H9 (cell line): ENCODE data around the gene PNPO. TPM values are rescaled to one million over a fixed set of nuclear protein-coding genes. Genes with fewer than 3 reads are reported as not detected.

Experiments
- DNase-seq: peaks from one replicate; pipeline ENCODE4 v3.0.0-alpha.2; 2017
- H2AFZ ChIP-seq: one replicate; pipeline ENCODE4 v1.6.1; 2013; ENCODE audit warnings: mild to moderate bottlenecking, low read length, control low read depth, moderate library complexity
- H2AK5ac ChIP-seq: 2 replicates; pipeline ENCODE4 v1.6.1; 2013; ENCODE audit warnings: low read length, control low read depth, mixed read lengths; ENCODE audit not compliant: insufficient read length
- H2BK120ac ChIP-seq: one replicate; pipeline ENCODE4 v1.6.1; 2013; ENCODE audit warnings: low read depth, mild to moderate bottlenecking, low read length, control low read depth, inconsistent platforms; ENCODE audit not compliant: poor library complexity, severe bottlenecking
- H2BK12ac ChIP-seq: 2 replicates; pipeline ENCODE4 v1.6.1; 2013; ENCODE audit warnings: low read length, control low read depth, mixed read lengths, low read depth; ENCODE audit not compliant: insufficient read length
- H2BK15ac ChIP-seq: 2 replicates; pipeline ENCODE4 v1.6.1; 2013; ENCODE audit warnings: low read depth, low read length, control low read depth
- H2BK20ac ChIP-seq: one replicate; pipeline ENCODE4 v1.6.1; 2013; ENCODE audit warnings: low read depth, mild to moderate bottlenecking, low read length, control low read depth, inconsistent platforms; ENCODE audit not compliant: poor library complexity, severe bottlenecking
- H2BK5ac ChIP-seq: 2 replicates; pipeline ENCODE4 v1.6.1; 2013; ENCODE audit warnings: low read length, control low read depth, mixed read lengths; ENCODE audit not compliant: insufficient read length
- H3K14ac ChIP-seq: 2 replicates; pipeline ENCODE4 v1.6.1; 2013; ENCODE audit warnings: low read length, control low read depth; ENCODE audit not compliant: insufficient read depth
- H3K18ac ChIP-seq: 2 replicates; pipeline ENCODE4 v1.6.1; 2013; ENCODE audit warnings: low read depth, mild to moderate bottlenecking, mixed read lengths, low read length, control low read depth; ENCODE audit not compliant: insufficient read length
- H3K23ac ChIP-seq: 2 replicates; pipeline ENCODE4 v1.6.1; 2013; ENCODE audit warnings: low read length, control low read depth, mixed read lengths, low read depth; ENCODE audit not compliant: insufficient read length
- H3K23me2 ChIP-seq: 2 replicates; pipeline ENCODE4 v1.6.1; 2013; ENCODE audit warnings: low read depth, mild to moderate bottlenecking, mixed read lengths, low read length, control low read depth; ENCODE audit not compliant: insufficient read length, poor library complexity, severe bottlenecking
- H3K27ac ChIP-seq: 2 replicates; pipeline ENCODE4 v1.5.1; 2013; ENCODE audit warnings: low read length, control low read depth, mixed read lengths, low read depth; ENCODE audit not compliant: insufficient read length
- H3K27me3 ChIP-seq: 2 replicates; pipeline ENCODE4 v1.6.1; 2013; ENCODE audit warnings: low read length, control low read depth, inconsistent platforms; ENCODE audit not compliant: insufficient read depth
- H3K4ac ChIP-seq: 2 replicates; pipeline ENCODE4 v1.6.1; 2013; ENCODE audit warnings: low read depth, mild to moderate bottlenecking, control low read depth, inconsistent platforms, low read length, moderate library complexity
- H3K4me1 ChIP-seq: 2 replicates; pipeline ENCODE4 v1.6.1; 2013; ENCODE audit warnings: low read length, control low read depth, inconsistent platforms; ENCODE audit not compliant: insufficient read depth
- H3K4me2 ChIP-seq: 2 replicates; pipeline ENCODE4 v1.6.1; 2013; ENCODE audit warnings: low read length, control low read depth, mixed read lengths; ENCODE audit not compliant: insufficient read length, insufficient read depth
- H3K56ac ChIP-seq: 2 replicates; pipeline ENCODE4 v1.6.1; 2013; ENCODE audit warnings: low read depth, mild to moderate bottlenecking, mixed read lengths, low read length, control low read depth; ENCODE audit not compliant: insufficient read length
- H3K79me1 ChIP-seq: 2 replicates; pipeline ENCODE4 v1.6.1; 2013; ENCODE audit warnings: low read depth, mild to moderate bottlenecking, moderate library complexity, low read length, control low read depth, inconsistent platforms; ENCODE audit not compliant: insufficient read depth, poor library complexity, severe bottlenecking
- H3K79me2 ChIP-seq: 2 replicates; pipeline ENCODE4 v1.6.1; 2013; ENCODE audit warnings: low read length, control low read depth, inconsistent platforms; ENCODE audit not compliant: insufficient read depth
- H3K9ac ChIP-seq: 2 replicates; pipeline ENCODE4 v1.6.1; 2013; ENCODE audit warnings: low read length, control low read depth, mixed read lengths; ENCODE audit not compliant: insufficient read length; ENCODE audit errors: extremely low read depth
- H3K9me3 ChIP-seq: one replicate; pipeline ENCODE4 v1.6.1; 2013; ENCODE audit warnings: low read depth, low read length, inconsistent platforms; ENCODE audit not compliant: control insufficient read depth
- H3T11ph ChIP-seq: one replicate; pipeline ENCODE4 v1.6.1; 2013; ENCODE audit warnings: mild to moderate bottlenecking, low read length, control low read depth, inconsistent platforms
- H4K20me1 ChIP-seq: one replicate; pipeline ENCODE4 v1.6.1; 2013; ENCODE audit not compliant: control insufficient read depth, insufficient read length, insufficient read depth
- H4K5ac ChIP-seq: 2 replicates; pipeline ENCODE4 v1.6.1; 2013; ENCODE audit warnings: low read depth, mild to moderate bottlenecking, mixed read lengths, low read length, control low read depth; ENCODE audit not compliant: insufficient read length
- H4K8ac ChIP-seq: replicated peaks from 2 replicates; pipeline ENCODE4 v1.6.1; 2013; ENCODE audit warnings: low read length, control low read depth, mixed read lengths, low read depth; ENCODE audit not compliant: insufficient read length
- H4K91ac ChIP-seq: 2 replicates; pipeline ENCODE4 v1.6.1; 2013; ENCODE audit warnings: low read depth, mild to moderate bottlenecking, moderate library complexity, mixed read lengths, low read length, control low read depth; ENCODE audit not compliant: insufficient read length
- H3K27ac Mint-ChIP-seq, 3 experiments: 2 replicates in 2 of 3; 3 replicates in 1 of 3; pipeline ENCODE4 v1.8.0; 2020 to 2021; ENCODE audit warnings: mixed read lengths in 3 of 3, mild to moderate bottlenecking in 1 of 3, moderate library complexity in 1 of 3
- H3K27me3 Mint-ChIP-seq: 2 replicates; pipeline ENCODE4 v1.8.0; 2021; ENCODE audit warnings: low read depth, mild to moderate bottlenecking, moderate library complexity, mixed read lengths
- H3K36me3 Mint-ChIP-seq, 3 experiments: 2 replicates in 2 of 3; 3 replicates in 1 of 3; pipeline ENCODE4 v1.8.0; 2020 to 2021; ENCODE audit warnings: low read depth in 3 of 3, mixed read lengths in 3 of 3; ENCODE audit not compliant: insufficient read depth in 1 of 3
- H3K4me1 Mint-ChIP-seq, 2 experiments: 2 replicates each; pipeline ENCODE4 v1.8.0; 2020; ENCODE audit warnings: mixed read lengths in 2 of 2
- H3K4me3 Mint-ChIP-seq, 2 experiments: 2 replicates in 1 of 2; 3 replicates in 1 of 2; pipeline ENCODE4 v1.8.0; 2020 to 2021; ENCODE audit warnings: mild to moderate bottlenecking in 2 of 2, mixed read lengths in 2 of 2, moderate library complexity in 1 of 2
- H3K9me3 Mint-ChIP-seq, 2 experiments: 2 replicates in 1 of 2; 3 replicates in 1 of 2; pipeline ENCODE4 v1.8.0; 2020; ENCODE audit warnings: mild to moderate bottlenecking in 2 of 2, mixed read lengths in 2 of 2, moderate library complexity in 1 of 2
- WGBS: extraction: QIAGEN DNeasy Blood & Tissue Kit; methylation state at CpG from one replicate; pipeline ENCODE4 v1.1.7; 2013; ENCODE audit warnings: missing lambda C conversion rate, low lambda C conversion rate, mixed read lengths; ENCODE audit not compliant: insufficient read length; ENCODE audit errors: extremely low coverage; 5-methylcytosine and 5-hydroxymethylcytosine counted together
- total RNA-seq: library from RNA; stranded (reverse); gene quantifications from 2 replicates; pipeline ENCODE4 v1.2.1, GENCODE V29; 2021
- TF ChIP-seq, protein P1 (sequence below): fragments of 200-600 bp; sonication (generic); conservative IDR thresholded peaks from 3 replicates; pipeline ENCODE4 v1.8.0; 2021; ENCODE audit warnings: antibody characterized with exemption, mild to moderate bottlenecking

PNPO gene
- total RNA-seq, 1 experiment from 2014 or later: 6.7 TPM

DNA sequence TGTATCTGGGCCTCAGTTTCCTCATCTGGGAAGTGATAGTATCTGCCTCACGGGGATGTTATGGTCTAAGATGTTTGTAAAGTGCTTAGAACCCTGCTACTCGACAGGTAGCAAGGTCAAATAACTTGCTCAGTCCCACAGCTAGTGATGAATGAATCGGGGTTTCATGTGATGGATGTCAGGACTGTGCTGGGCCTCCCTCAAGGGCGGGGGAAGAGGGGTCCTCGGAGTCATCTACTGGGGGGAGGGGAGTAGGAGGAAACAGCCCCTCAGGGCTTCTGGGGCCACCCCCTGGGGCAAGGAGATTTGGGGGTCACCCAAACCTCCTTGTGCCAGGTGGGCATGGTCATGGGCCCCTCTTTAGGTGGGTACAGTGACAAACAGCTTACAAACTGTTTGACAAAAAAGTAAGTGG lies 732 bp downstream of the PNPO start:
- Histone ChIP-seq H2AK5ac (no peak overlapping the region), H3K23ac (no peak overlapping the region), H3K4me1 (no peaks in the 10 kb centered on the region), H3K27me3 (peaks cover 2% of the 10 kb centered on the region; the same call in 1 of the 2 replicates), H3K23me2 (peaks cover 9% of the 10 kb centered on the region), H3K9ac (peak overlapping the region; percentile 41), H3K18ac (no peak overlapping the region), H4K91ac (no peak overlapping the region), H2BK120ac (no peak overlapping the region), H3K79me1 (no peaks in the 10 kb centered on the region), H4K8ac (no peak overlapping the region), H4K5ac (no peak overlapping the region), H2BK15ac (no peak overlapping the region), H3K14ac (no peak overlapping the region), H3K4me2 (peak overlapping the region; percentile 98), H2BK12ac (no peak overlapping the region), H3K56ac (no peak overlapping the region), H3K4ac (no peak overlapping the region), H3K27ac (no peak overlapping the region), H2BK5ac (no peak overlapping the region), H4K20me1 (no peaks in the 10 kb centered on the region), H3K9me3 (no peaks in the 10 kb centered on the region), H2BK20ac (no peak overlapping the region), H3T11ph (no peak overlapping the region), H2AFZ (no peak overlapping the region), H3K79me2 (no peaks in the 10 kb centered on the region)
- TF ChIP-seq, protein P1, sequence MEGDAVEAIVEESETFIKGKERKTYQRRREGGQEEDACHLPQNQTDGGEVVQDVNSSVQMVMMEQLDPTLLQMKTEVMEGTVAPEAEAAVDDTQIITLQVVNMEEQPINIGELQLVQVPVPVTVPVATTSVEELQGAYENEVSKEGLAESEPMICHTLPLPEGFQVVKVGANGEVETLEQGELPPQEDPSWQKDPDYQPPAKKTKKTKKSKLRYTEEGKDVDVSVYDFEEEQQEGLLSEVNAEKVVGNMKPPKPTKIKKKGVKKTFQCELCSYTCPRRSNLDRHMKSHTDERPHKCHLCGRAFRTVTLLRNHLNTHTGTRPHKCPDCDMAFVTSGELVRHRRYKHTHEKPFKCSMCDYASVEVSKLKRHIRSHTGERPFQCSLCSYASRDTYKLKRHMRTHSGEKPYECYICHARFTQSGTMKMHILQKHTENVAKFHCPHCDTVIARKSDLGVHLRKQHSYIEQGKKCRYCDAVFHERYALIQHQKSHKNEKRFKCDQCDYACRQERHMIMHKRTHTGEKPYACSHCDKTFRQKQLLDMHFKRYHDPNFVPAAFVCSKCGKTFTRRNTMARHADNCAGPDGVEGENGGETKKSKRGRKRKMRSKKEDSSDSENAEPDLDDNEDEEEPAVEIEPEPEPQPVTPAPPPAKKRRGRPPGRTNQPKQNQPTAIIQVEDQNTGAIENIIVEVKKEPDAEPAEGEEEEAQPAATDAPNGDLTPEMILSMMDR: no peak
- no CpG with 5 or more reads among the region's 5 CpGs for WGBS
- H3K4me1 Mint-ChIP-seq: peaks cover 7 to 13% of the 10 kb centered on the region in 2 experiments
- no peak for DNase-seq
- peaks cover 34% of the 10 kb centered on the region for H3K27me3 Mint-ChIP-seq
- H3K4me3 Mint-ChIP-seq: peak overlapping the region; percentile 55 to 83
- no peaks in the 10 kb centered on the region; a peak in 3 of 5 replicates for H3K9me3 Mint-ChIP-seq
- H3K27ac Mint-ChIP-seq: no peak overlapping the region
- H3K36me3 Mint-ChIP-seq: peaks cover 0 to 3% (median 0%) of the 10 kb centered on the region in 3 experiments; a peak in 3 of 7 replicates
